Measurements from ENCODE around the gene ZNF69. TPM values are rescaled to one million over a fixed set of nuclear protein-coding genes. Genes with fewer than 3 reads are reported as not detected.

Gene ZNF69
- total and polyA plus RNA-seq, 2 donors (not counting 3 experiments of a cell fraction or from before 2014, with no cell fraction given): 1.9 to 5.6 TPM

GRCh38 chr19:11921852-11922495 is 34.4 kb downstream of the ZNF69 start:
- H3K36me3 ChIP-seq (ENCODE audit: control insufficient read depth in 2 of 2, extremely low read depth in 1 of 2, insufficient read depth in 2 of 2, low read length in 2 of 2): no peaks in the 10 kb centered on the region
- no peak overlapping the region for H3K4me3 ChIP-seq (replicated peaks in 1 of 3; ENCODE audit: insufficient read depth in 1 of 3, low read depth in 1 of 3, low read length in 3 of 3)
- no peaks in the 10 kb centered on the region for H3K9me3 ChIP-seq (replicated peaks; ENCODE audit: control insufficient read depth, insufficient read depth, low read length)
- H3K27me3 ChIP-seq (ENCODE audit: control insufficient read depth in 2 of 2, insufficient read depth in 2 of 2, low read length in 2 of 2): no peaks in the 10 kb centered on the region
- no peaks in the 10 kb centered on the region for H3K9me1 ChIP-seq (replicated peaks; ENCODE audit: control insufficient read depth, extremely low read depth, insufficient read depth, low read length)
- TF ChIP-seq MAX (IDR thresholded peaks at IDR 0.05; ENCODE audit: insufficient read depth, insufficient read length): no peak
- no peak for TF ChIP-seq POLR2AphosphoS5 (IDR thresholded peaks at IDR 0.05; ENCODE audit: insufficient read depth, low read depth, low read length)
- TF ChIP-seq, protein P1, sequence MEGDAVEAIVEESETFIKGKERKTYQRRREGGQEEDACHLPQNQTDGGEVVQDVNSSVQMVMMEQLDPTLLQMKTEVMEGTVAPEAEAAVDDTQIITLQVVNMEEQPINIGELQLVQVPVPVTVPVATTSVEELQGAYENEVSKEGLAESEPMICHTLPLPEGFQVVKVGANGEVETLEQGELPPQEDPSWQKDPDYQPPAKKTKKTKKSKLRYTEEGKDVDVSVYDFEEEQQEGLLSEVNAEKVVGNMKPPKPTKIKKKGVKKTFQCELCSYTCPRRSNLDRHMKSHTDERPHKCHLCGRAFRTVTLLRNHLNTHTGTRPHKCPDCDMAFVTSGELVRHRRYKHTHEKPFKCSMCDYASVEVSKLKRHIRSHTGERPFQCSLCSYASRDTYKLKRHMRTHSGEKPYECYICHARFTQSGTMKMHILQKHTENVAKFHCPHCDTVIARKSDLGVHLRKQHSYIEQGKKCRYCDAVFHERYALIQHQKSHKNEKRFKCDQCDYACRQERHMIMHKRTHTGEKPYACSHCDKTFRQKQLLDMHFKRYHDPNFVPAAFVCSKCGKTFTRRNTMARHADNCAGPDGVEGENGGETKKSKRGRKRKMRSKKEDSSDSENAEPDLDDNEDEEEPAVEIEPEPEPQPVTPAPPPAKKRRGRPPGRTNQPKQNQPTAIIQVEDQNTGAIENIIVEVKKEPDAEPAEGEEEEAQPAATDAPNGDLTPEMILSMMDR (IDR thresholded peaks at IDR 0.05; ENCODE audit: extremely low read depth in 1 of 2, insufficient read depth in 1 of 2, low read depth in 1 of 2, low read length in 2 of 2): no peak
- TF ChIP-seq GATA2 (IDR thresholded peaks at IDR 0.05; ENCODE audit: insufficient read depth, insufficient read length, low read depth, low read length): no peak
- no peak for TF ChIP-seq FOS (IDR thresholded peaks at IDR 0.05; ENCODE audit: borderline replicate concordance, insufficient read depth, low read length)
- TF ChIP-seq EZH2 (IDR thresholded peaks at IDR 0.05; ENCODE audit: borderline replicate concordance, low read depth, low read length, severe bottlenecking): no peak
- TF ChIP-seq JUN (IDR thresholded peaks at IDR 0.05; ENCODE audit: borderline replicate concordance, insufficient read depth, insufficient read length, low read depth): no peak
- TF ChIP-seq MYC (IDR thresholded peaks at IDR 0.05; ENCODE audit: low read depth, low read length): no peak
- TF ChIP-seq POLR2A (IDR thresholded peaks at IDR 0.05; ENCODE audit: low read depth, low read length): no peak
- intact Hi-C loops (cut with micrococcal nuclease) (loop anchor here (5.0 kb wide), 1 partner anchor 745 kb away; the partner anchor contains the start of genes MAN2B1 and WDR83), dilution Hi-C loops (cut with MboI; ENCODE audit: extremely low pct_ligation_motif_present, low sequenced_read_pairs) (no loop called here)
- no TSS peak for BruUV-seq (replicated peaks)
- ChIA-PET POLR2A (no interaction called here), CTCF (interaction anchor here (2.5 to 4.0 kb wide), 3 partner anchors 42 to 750 kb away, joined by 20 to 162 read pairs (median 21); no protein-coding TSS in a partner anchor)
- no peak overlapping the region for H3K9ac ChIP-seq (replicated peaks; ENCODE audit: extremely low read depth, insufficient read depth, low read length)
- H2AFZ ChIP-seq (ENCODE audit: low read depth, low read length): no peak overlapping the region
- H3K79me2 ChIP-seq (ENCODE audit: control insufficient read depth, insufficient read depth, low read length): no peaks in the 10 kb centered on the region
- no peak overlapping the region for H3K27ac ChIP-seq (ENCODE audit: insufficient read depth, low read depth, low read length)
- FAIRE-seq: no peak
- H4K20me1 ChIP-seq (replicated peaks; ENCODE audit: control insufficient read depth, extremely low read depth, insufficient read depth, low read length): no peaks in the 10 kb centered on the region
- no peak for DNase-seq (ENCODE audit: low read depth, low spot score)
- no peak overlapping the region for H3K4me2 ChIP-seq (ENCODE audit: insufficient read depth, low read length)
- peaks cover 15% of the 10 kb centered on the region for H3K4me1 ChIP-seq (ENCODE audit: control insufficient read depth, extremely low read depth, insufficient read depth, low read length)
